LNCAP (cell line): ENCODE data around the gene SLC22A12.

ENCODE experiments used
- CTCF ChIP-seq: fragments of 450-650 bp; IDR thresholded peaks from 2 replicates; pipeline ENCODE4 v1.5.1; 2017; ENCODE audit warnings: mild to moderate bottlenecking

SLC22A12 gene

GRCh38 chr11:64644647-64645275, 53.7 kb downstream of the SLC22A12 start:
- TF ChIP-seq CTCF, result no peak

GRCh38 chr11:64647019-64647779, 56.2 kb downstream of the SLC22A12 start:
- no peak for TF ChIP-seq CTCF

- TF ChIP-seq CTCF, result no peak
Observed at GRCh38 chr11:64648551-64648950, 57.5 kb downstream of the SLC22A12 start.

- peak; percentile 56; the same call in 1 of the 2 replicates for TF ChIP-seq CTCF
Observed at GRCh38 chr11:64649291-64649697, 58.3 kb downstream of the SLC22A12 start.

GRCh38 chr11:64650923-64651523, 60.0 kb downstream of the SLC22A12 start:
- TF ChIP-seq CTCF, result peak; percentile 29; the same call in 1 of the 2 replicates
